Measurements from ENCODE around the gene AIG1. TPM values are rescaled to one million over a fixed set of nuclear protein-coding genes. Genes with fewer than 3 reads are reported as not detected.

Gene AIG1
- total RNA-seq, 1 donor = 70.9 TPM

DNA sequence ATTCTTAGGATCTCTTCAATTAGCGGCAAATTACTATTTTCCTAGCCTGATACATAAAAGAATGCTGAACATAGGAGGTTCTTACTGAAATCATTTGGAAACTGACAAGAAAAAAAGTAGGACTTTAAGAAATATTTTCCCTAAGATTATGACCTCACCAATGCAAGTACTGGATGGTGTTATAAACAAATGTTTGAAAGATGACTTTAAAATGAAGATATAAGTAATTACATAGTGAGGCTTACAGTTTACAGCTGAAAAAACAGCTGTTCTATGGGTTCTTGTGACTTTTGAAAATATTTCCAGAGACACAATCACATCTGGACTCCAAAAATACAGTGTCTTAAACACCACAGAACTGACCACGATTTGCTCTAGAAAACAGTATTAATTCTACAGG is 324.9 kb downstream of the AIG1 start:
- no peaks in the 10 kb centered on the region for H3K4me1 ChIP-seq (ENCODE audit: insufficient read depth, low read length)

GRCh38 chr6:143390278-143390677 is 329.6 kb downstream of the AIG1 start:
- Histone ChIP-seq H3K4me2 (ENCODE audit: insufficient read depth, low read length) (no peak overlapping the region), H3K4me1 (ENCODE audit: insufficient read depth, low read length) (no peaks in the 10 kb centered on the region), H3K4me3 (ENCODE audit: insufficient read depth, low read length) (no peak overlapping the region), H3K27ac (ENCODE audit: low read depth, low read length) (no peak overlapping the region), H4K20me1 (ENCODE audit: insufficient read depth, low read length) (no peaks in the 10 kb centered on the region), H3K79me2 (ENCODE audit: insufficient read depth, low read length) (no peaks in the 10 kb centered on the region), H3K27me3 (ENCODE audit: insufficient read depth, low read length) (no peaks in the 10 kb centered on the region), H2AFZ (ENCODE audit: low read length) (no peak overlapping the region), H3K9me3 (ENCODE audit: low read depth, low read length) (no peaks in the 10 kb centered on the region), H3K36me3 (ENCODE audit: insufficient read depth, low read length) (no peaks in the 10 kb centered on the region)
- TF ChIP-seq CTCF (IDR thresholded peaks at IDR 0.05; ENCODE audit: extremely low read depth, low read depth, low read length) = no peak
- DNase-seq (ENCODE audit: insufficient read length, low spot score, missing footprints) = no peak

More for the DNA sequence above, 324.9 kb downstream of the AIG1 start:
- Histone ChIP-seq H3K36me3 (ENCODE audit: insufficient read depth, low read length) (no peaks in the 10 kb centered on the region), H3K9me3 (ENCODE audit: low read depth, low read length) (no peaks in the 10 kb centered on the region), H3K27me3 (ENCODE audit: insufficient read depth, low read length) (no peaks in the 10 kb centered on the region), H3K27ac (ENCODE audit: low read depth, low read length) (no peak overlapping the region), H2AFZ (ENCODE audit: low read length) (no peak overlapping the region), H3K4me3 (ENCODE audit: insufficient read depth, low read length) (no peak overlapping the region), H3K4me2 (ENCODE audit: insufficient read depth, low read length) (no peak overlapping the region), H4K20me1 (ENCODE audit: insufficient read depth, low read length) (no peaks in the 10 kb centered on the region), H3K79me2 (ENCODE audit: insufficient read depth, low read length) (no peaks in the 10 kb centered on the region)
- DNase-seq (ENCODE audit: insufficient read length, low spot score, missing footprints) = no peak
- no peak for TF ChIP-seq CTCF (IDR thresholded peaks at IDR 0.05; ENCODE audit: extremely low read depth, low read depth, low read length)

Other genes with a start within 250 kb of the AIG1 start
- 30.4 and 57.8 TPM in 2 replicates for gene HIVEP2, start 115.7 kb upstream of the AIG1 start, total RNA-seq